Cardiac muscle cell (in vitro differentiated cells and primary cell): ENCODE data around the gene TRABD2B. TPM values are rescaled to one million over a fixed set of nuclear protein-coding genes. Genes with fewer than 3 reads are reported as not detected.

Source experiments
- DNase-seq, 2 donors: peaks; one replicate each; pipeline versions ENCODE4 v3.0.0 to v3.0.0-alpha.2; 2010 to 2017; ENCODE audit warnings: low read depth in 1 of 2, low spot score in 1 of 2
- H3K27ac ChIP-seq: fragments of 200-600 bp; sonication (generic); 2 replicates; pipeline ENCODE4 v1.5.1; 2016
- H3K27me3 ChIP-seq: fragments of 200-600 bp; sonication (generic); 2 replicates; pipeline ENCODE4 v1.6.0; 2016; ENCODE audit warnings: control low read depth
- H3K36me3 ChIP-seq: fragments of 200-600 bp; sonication (generic); 2 replicates; pipeline ENCODE4 v1.5.1; 2016; ENCODE audit warnings: control low read depth
- H3K4me1 ChIP-seq: fragments of 200-600 bp; sonication (generic); 2 replicates; pipeline ENCODE4 v1.8.1; 2017; ENCODE audit warnings: low read depth, mild to moderate bottlenecking, mixed run types
- H3K4me3 ChIP-seq: fragments of 200-600 bp; sonication (generic); 2 replicates; pipeline ENCODE4 v1.5.1; 2016; ENCODE audit warnings: mild to moderate bottlenecking
- H3K9me3 ChIP-seq: fragments of 200-600 bp; sonication (generic); 2 replicates; pipeline ENCODE4 v1.5.1; 2017; ENCODE audit warnings: low read depth, mild to moderate bottlenecking, control low read depth
- polyA plus RNA-seq: library from polyadenylated mRNA; unstranded; fragments of >200 nt; fragmentation: Nextera tagmentation; extraction: Ambion mirVana; gene quantifications from 2 replicates; pipeline ENCODE4 v1.2.1, GENCODE V29; 2016
- total RNA-seq: library from RNA; depleted of rRNA; stranded (reverse); fragments of >200 nt; gene quantifications from 2 replicates; pipeline ENCODE4 v1.2.3, GENCODE V29; 2016
- TF ChIP-seq, protein P1 (sequence below): IDR thresholded peaks from 2 replicates; pipeline ENCODE4 v1.5.1; 2012; ENCODE audit warnings: low read depth, mild to moderate bottlenecking, low read length

TRABD2B gene
- total and polyA plus RNA-seq, 2 experiments from 2014 or later = 0.60 to 0.82 TPM

- TF ChIP-seq, protein P1, sequence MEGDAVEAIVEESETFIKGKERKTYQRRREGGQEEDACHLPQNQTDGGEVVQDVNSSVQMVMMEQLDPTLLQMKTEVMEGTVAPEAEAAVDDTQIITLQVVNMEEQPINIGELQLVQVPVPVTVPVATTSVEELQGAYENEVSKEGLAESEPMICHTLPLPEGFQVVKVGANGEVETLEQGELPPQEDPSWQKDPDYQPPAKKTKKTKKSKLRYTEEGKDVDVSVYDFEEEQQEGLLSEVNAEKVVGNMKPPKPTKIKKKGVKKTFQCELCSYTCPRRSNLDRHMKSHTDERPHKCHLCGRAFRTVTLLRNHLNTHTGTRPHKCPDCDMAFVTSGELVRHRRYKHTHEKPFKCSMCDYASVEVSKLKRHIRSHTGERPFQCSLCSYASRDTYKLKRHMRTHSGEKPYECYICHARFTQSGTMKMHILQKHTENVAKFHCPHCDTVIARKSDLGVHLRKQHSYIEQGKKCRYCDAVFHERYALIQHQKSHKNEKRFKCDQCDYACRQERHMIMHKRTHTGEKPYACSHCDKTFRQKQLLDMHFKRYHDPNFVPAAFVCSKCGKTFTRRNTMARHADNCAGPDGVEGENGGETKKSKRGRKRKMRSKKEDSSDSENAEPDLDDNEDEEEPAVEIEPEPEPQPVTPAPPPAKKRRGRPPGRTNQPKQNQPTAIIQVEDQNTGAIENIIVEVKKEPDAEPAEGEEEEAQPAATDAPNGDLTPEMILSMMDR = no peak
- Histone ChIP-seq H3K27ac (no peak overlapping the region), H3K4me1 (no peaks in the 10 kb centered on the region), H3K4me3 (no peak overlapping the region), H3K9me3 (no peaks in the 10 kb centered on the region), H3K27me3 (no peaks in the 10 kb centered on the region), H3K36me3 (no peaks in the 10 kb centered on the region)
- DNase-seq = no peak
Measured at GRCh38 chr1:47918257-47918867, 78.8 kb downstream of the TRABD2B start.

DNA sequence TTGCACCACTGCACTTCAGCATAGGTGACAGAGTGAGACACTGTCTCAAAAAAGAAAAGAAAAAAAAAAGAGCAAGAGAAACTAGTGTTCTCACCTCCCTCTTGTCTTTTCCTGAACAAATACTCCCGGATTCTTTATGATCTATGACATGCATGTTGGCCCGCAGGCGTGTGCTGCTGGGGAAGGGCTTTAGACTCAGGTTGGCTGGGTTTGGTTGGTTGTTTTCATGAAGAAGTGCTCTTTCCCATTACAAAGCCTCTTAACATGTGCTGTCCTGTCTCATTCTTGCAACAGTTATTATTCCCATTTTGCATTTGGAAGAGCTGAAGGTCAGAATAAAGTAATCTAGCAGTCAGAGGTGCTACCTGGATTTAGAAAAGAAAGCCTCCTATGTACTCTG lies 79.5 kb downstream of the TRABD2B start:
- Histone ChIP-seq H3K4me1 (no peaks in the 10 kb centered on the region), H3K36me3 (no peaks in the 10 kb centered on the region), H3K27ac (no peak overlapping the region), H3K4me3 (no peak overlapping the region), H3K27me3 (no peaks in the 10 kb centered on the region), H3K9me3 (no peaks in the 10 kb centered on the region)
- TF ChIP-seq, protein P1 = no peak
- DNase-seq = no peak

GRCh38 chr1:47915677-47916353 lies 81.4 kb downstream of the TRABD2B start:
- H3K36me3 ChIP-seq = no peaks in the 10 kb centered on the region
- no peaks in the 10 kb centered on the region for H3K4me1 ChIP-seq
- TF ChIP-seq, protein P1 = no peak
- DNase-seq = no peak
- H3K9me3 ChIP-seq = no peaks in the 10 kb centered on the region
- no peak overlapping the region for H3K27ac ChIP-seq
- no peaks in the 10 kb centered on the region for H3K27me3 ChIP-seq
- no peak overlapping the region for H3K4me3 ChIP-seq

GRCh38 chr1:47914952-47915676 lies 82.1 kb downstream of the TRABD2B start:
- TF ChIP-seq, protein P1 = no peak
- Histone ChIP-seq H3K27me3 (no peaks in the 10 kb centered on the region), H3K36me3 (no peaks in the 10 kb centered on the region), H3K27ac (no peak overlapping the region), H3K4me1 (no peaks in the 10 kb centered on the region), H3K9me3 (no peaks in the 10 kb centered on the region), H3K4me3 (no peak overlapping the region)
- DNase-seq = no peak

- Histone ChIP-seq H3K27ac (no peak overlapping the region), H3K36me3 (no peaks in the 10 kb centered on the region), H3K4me1 (no peaks in the 10 kb centered on the region), H3K27me3 (no peaks in the 10 kb centered on the region), H3K9me3 (no peaks in the 10 kb centered on the region), H3K4me3 (no peak overlapping the region)
- TF ChIP-seq, protein P1 = no peak
- DNase-seq = no peak
Measured at GRCh38 chr1:47914218-47914938, 82.8 kb downstream of the TRABD2B start.
